H7 (cell line): ENCODE results near the gene LAMB4. TPM values are rescaled to one million over a fixed set of nuclear protein-coding genes. Genes with fewer than 3 reads are reported as not detected.

Experiments
- DNase-seq: peaks from one replicate; pipeline ENCODE4 v3.0.0; 2012
- H3K27me3 ChIP-seq: 2 replicates; pipeline ENCODE4 v1.6.0; 2011; ENCODE audit warnings: mild to moderate bottlenecking, low read length; ENCODE audit not compliant: control insufficient read depth, insufficient read depth
- H3K36me3 ChIP-seq: replicated peaks from 2 replicates; pipeline ENCODE4 v1.5.1; 2011; ENCODE audit warnings: low read length; ENCODE audit not compliant: control insufficient read depth, insufficient read depth
- H3K4me3 ChIP-seq: 2 replicates; pipeline ENCODE4 v1.5.1; 2011; ENCODE audit warnings: low read depth, mild to moderate bottlenecking, control low read depth, low read length, moderate library complexity; ENCODE audit not compliant: insufficient read depth
- total RNA-seq: library from RNA; depleted of rRNA; stranded (reverse); fragments of >200 nt; shearing (Covaris generic); gene quantifications from 2 replicates; pipeline ENCODE4 v1.2.3, GENCODE V29; 2014

The LAMB4 gene
- total RNA-seq, 1 experiment from 2014 or later = not detected

GRCh38 chr7:108067844-108068243, 62.3 kb downstream of the LAMB4 start:
- no peaks in the 10 kb centered on the region for H3K36me3 ChIP-seq
- no peak overlapping the region for H3K4me3 ChIP-seq
- no peaks in the 10 kb centered on the region for H3K27me3 ChIP-seq
- no peak for DNase-seq

DNA sequence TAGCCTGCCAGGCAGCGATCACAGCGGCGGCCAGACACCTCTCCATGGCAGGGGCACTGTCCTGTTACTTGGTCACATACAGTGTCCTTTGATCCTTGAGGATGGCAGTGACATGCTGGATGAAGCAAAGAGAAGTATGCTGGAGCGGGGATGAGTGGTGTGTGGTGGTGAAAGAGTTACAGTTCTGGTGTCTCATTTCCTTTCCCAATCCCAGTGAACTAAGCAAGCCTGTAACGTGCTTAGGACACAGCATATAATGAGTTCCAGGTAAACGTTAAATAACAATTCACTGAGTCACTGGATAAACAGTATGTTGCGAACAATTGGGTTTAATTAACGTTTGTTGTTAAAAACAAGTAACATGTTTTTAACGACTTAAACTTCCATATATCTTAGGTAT, 63.7 kb downstream of the LAMB4 start:
- no peaks in the 10 kb centered on the region for H3K36me3 ChIP-seq
- no peak for DNase-seq
- H3K4me3 ChIP-seq = no peak overlapping the region
- no peaks in the 10 kb centered on the region for H3K27me3 ChIP-seq

DNA sequence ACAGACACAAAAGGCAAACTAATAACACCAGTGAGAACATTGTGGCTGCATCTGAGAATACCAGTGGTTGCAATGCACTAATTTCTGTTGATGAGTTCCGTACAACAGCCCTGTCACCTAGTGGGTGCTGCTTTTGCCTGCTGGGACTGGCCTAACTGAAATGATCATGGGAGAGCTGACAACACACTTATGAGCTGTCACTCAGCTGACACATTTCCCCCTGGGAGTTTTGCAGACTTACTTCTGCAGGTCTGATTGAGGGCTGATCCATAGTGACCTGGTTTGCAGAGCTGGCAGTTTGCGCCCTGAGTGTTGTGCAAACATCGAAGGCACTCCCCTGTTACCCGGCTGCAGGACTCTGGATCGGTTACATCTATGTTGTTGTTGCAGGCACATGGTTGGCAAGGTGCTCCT, 66.6 kb downstream of the LAMB4 start:
- no peaks in the 10 kb centered on the region for H3K36me3 ChIP-seq
- no peak for DNase-seq
- no peaks in the 10 kb centered on the region for H3K27me3 ChIP-seq
- H3K4me3 ChIP-seq = no peak overlapping the region

DNA sequence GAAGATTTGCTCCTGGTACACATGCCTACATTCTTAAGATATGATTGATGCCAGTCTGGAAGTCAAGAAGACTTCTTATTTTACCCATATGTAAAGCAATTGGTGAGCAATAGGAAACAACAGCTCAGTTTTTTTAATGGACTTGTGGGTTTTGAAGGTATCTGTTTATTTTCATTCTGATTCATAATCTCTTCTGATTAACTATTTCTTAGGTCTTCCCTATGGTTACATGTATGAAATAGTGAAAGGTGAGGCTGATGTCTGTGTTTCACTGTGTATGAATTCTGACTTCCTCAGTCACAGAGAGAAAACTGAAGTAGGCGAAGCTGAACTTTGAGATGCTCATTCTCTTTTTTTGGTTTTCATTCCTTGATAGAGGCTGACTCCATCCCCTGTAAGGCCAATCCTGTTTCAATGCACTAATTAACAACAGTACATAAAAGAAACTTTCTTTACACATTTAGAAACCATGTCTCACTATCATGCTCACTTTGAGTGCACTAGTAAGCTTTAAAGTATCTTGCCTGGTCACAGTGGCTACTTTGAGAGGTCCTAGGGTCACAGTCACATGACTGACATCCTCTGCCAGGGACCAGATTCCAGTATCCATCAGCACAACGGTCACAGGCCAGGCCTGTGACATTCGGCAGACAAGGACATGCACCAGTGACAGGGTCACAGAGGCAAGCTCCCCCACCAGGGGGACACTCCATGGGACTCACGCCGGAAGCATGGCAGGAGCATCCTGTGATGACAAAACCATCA, 67.7 kb downstream of the LAMB4 start:
- Histone ChIP-seq H3K4me3 (no peak overlapping the region), H3K36me3 (no peaks in the 10 kb centered on the region), H3K27me3 (no peaks in the 10 kb centered on the region)
- DNase-seq = no peak

DNA sequence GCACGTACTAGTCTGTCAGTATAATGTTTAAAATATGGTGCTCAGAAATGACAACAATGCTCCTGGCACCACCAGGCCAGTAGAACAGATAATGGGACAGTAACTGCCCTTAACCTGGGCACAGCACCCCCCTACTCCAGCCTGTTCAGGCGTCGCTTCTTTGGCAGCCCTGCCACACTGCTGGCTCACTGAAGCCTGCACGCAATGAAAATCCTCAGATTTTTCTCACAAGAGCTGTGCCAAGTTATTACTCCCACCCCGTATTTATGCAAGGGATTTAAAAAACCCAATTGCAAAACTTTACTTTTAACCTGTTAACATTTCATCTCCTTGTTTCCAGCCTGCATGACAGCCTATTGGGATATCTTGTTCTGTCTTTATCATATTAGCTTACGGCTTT, 70.6 kb downstream of the LAMB4 start:
- Histone ChIP-seq H3K4me3 (no peak overlapping the region), H3K36me3 (no peaks in the 10 kb centered on the region), H3K27me3 (no peaks in the 10 kb centered on the region)
- no peak for DNase-seq

DNA sequence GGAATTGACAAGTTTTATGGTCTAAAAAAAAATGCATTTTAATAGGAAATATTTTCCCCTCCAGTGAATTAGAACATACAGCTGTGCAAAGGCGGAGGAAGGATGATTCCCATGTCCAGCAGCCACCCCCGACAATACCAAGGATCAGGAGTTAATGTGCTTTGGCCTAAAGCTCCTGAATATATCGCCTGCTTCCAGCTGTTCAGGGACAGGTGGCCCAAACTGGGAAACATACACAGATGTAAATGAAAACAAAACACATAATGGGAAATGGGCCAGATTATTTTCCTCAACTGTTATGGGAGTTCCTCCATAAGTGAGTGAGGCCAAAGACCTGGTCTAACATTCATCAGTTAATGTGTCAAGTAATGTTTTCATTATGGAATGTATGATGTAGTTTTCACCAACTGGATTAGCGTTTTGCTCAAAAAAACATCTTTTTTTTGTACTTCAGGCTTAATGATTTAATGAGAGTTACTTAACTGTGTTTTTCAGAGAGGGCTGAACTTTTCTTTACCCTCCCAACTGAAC, 72.1 kb downstream of the LAMB4 start:
- no peak overlapping the region for H3K4me3 ChIP-seq
- no peak for DNase-seq
- no peaks in the 10 kb centered on the region for H3K36me3 ChIP-seq
- no peaks in the 10 kb centered on the region for H3K27me3 ChIP-seq

GRCh38 chr7:108055611-108056021, 74.5 kb downstream of the LAMB4 start:
- DNase-seq = no peak
- Histone ChIP-seq H3K36me3 (no peaks in the 10 kb centered on the region), H3K4me3 (no peak overlapping the region), H3K27me3 (no peaks in the 10 kb centered on the region)

- no peak for DNase-seq
- H3K36me3 ChIP-seq = no peaks in the 10 kb centered on the region
- H3K4me3 ChIP-seq = no peak overlapping the region
- H3K27me3 ChIP-seq = no peaks in the 10 kb centered on the region
These were observed 75.6 kb downstream of the LAMB4 start for GRCh38 chr7:108054537-108054936.

GRCh38 chr7:108053250-108053649, 76.9 kb downstream of the LAMB4 start:
- DNase-seq = no peak
- H3K36me3 ChIP-seq = no peaks in the 10 kb centered on the region
- no peaks in the 10 kb centered on the region for H3K27me3 ChIP-seq
- no peak overlapping the region for H3K4me3 ChIP-seq

GRCh38 chr7:108051454-108051853, 78.7 kb downstream of the LAMB4 start:
- DNase-seq = no peak
- no peak overlapping the region for H3K4me3 ChIP-seq

DNA sequence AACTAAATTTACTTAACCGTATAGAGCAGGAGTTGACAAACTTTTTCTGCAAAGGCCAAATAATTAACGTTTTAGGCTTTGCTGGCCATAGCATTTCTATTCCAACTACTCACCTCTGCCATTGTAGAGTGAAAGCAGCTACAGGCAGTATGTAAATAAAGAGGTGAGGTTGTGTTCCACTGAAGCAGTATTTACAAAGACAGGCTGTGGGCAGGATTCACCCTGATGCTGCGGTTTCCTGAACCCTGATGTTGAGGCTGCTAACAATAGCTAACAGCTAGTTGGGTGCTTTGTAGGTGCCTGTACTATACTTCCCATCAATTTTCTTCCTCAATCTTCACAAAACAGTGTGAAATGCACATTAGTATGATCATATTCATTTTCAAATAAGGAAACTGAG, 80.2 kb downstream of the LAMB4 start:
- Histone ChIP-seq H3K36me3 (no peaks in the 10 kb centered on the region), H3K4me3 (no peak overlapping the region), H3K27me3 (no peaks in the 10 kb centered on the region)
- no peak for DNase-seq

More at GRCh38 chr7:108051454-108051853, 78.7 kb downstream of the LAMB4 start:
- Histone ChIP-seq H3K27me3 (no peaks in the 10 kb centered on the region), H3K36me3 (no peaks in the 10 kb centered on the region)

DNA sequence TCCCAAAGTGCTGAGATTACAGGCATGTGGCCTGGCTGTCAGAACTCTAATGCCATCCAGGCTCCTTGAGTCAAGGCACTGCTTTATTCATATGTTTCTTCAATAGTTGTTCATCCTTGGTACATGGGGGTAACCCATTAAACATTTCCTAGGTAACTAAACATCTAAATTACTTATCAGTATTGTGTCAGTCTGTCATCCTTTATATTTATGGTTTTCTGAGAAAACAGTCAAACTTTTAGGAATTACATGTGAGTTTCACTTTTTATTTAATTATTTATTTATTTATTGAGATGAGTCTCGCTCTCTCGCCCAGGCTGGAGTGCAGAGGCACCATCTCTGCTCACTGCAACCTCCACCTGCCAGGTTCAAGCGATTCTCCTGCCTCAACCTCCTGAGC, 81.7 kb downstream of the LAMB4 start:
- no peak overlapping the region for H3K4me3 ChIP-seq
- H3K36me3 ChIP-seq = no peaks in the 10 kb centered on the region
- H3K27me3 ChIP-seq = no peaks in the 10 kb centered on the region
- DNase-seq = no peak

DNA sequence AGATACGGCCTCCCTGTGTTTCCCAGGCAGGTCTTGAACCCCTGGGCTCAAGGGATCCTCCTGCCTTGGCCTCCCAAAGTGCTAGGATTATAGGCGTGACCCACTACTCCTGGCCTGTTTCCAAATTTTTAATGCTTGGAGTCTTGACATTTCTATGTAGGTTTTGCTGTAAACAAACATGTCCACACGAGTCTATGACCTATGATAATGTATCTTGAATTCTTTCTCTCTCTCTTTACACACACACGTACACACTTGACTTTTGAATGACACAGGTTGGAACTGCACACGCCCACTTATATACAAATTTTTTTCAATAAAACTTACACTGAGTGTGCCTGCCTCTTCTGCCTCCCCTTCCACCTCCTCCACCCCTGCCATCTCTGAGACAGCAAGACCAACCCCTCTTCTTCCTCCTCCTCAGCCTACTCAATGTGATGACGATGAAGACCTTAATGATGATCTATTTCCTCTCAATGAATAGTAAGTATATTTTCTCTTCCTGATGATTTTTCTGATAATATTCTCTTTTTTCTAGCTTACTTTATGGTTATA, 83.1 kb downstream of the LAMB4 start:
- H3K4me3 ChIP-seq = no peak overlapping the region
- DNase-seq = no peak
- no peaks in the 10 kb centered on the region for H3K36me3 ChIP-seq
- no peaks in the 10 kb centered on the region for H3K27me3 ChIP-seq

- Histone ChIP-seq H3K36me3 (no peaks in the 10 kb centered on the region), H3K27me3 (no peaks in the 10 kb centered on the region), H3K4me3 (no peak overlapping the region)
- DNase-seq = no peak
These were observed 84.5 kb downstream of the LAMB4 start for GRCh38 chr7:108045669-108046068.

DNA sequence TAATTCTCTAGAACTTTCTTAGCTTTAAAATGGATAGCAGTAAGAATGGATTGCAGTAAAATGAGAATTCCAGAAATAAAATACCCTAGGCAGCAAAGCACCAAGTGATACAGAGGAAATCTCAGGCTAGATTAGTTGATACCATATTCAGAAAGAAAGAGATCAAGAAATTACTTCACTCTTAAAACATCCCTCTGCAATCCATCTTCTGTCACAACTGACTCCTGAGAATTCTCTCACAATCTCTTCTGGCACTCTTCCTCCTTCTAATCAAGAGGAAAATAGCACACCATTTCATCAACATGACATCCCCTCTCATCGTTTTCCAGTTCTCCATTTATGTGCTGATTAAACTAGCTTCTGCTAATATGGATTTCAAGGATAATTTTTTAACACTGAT, 85.0 kb downstream of the LAMB4 start:
- DNase-seq = no peak
- H3K27me3 ChIP-seq = no peaks in the 10 kb centered on the region
- no peaks in the 10 kb centered on the region for H3K36me3 ChIP-seq
- no peak overlapping the region for H3K4me3 ChIP-seq
